Heart left ventricle (tissue), 16 donors: ENCODE data around the gene ASPDH. TPM values are rescaled to one million over a fixed set of nuclear protein-coding genes. Genes with fewer than 3 reads are reported as not detected.

Experiments
- ATAC-seq, 4 donors: fragments of 200-7000 bp; cut with Tn5 transposase; one replicate each; pipeline ENCODE4 v1.9.1; 2020 to 2022; ENCODE audit warnings: moderate library complexity in 4 of 4, mild to moderate bottlenecking in 3 of 4, moderate number of reproducible peaks in 1 of 4
- DNase-seq, 5 donors: peaks; one replicate each; pipeline ENCODE4 v3.0.0-alpha.2; 2020
- H3K27ac ChIP-seq, 12 donors: fragments of 200-600 bp; sonication (generic) in 4 of 12; one replicate each; pipeline versions ENCODE4 v1.5.0 to v1.8.0; 2016 to 2022; ENCODE audit warnings: mild to moderate bottlenecking in 2 of 12
- H3K27me3 ChIP-seq, 9 donors: fragments of 200-600 bp; sonication (generic) in 2 of 9; one replicate each; pipeline versions ENCODE4 v1.5.1 to v1.8.0; 2016 to 2022; ENCODE audit warnings: mild to moderate bottlenecking in 3 of 9
- H3K36me3 ChIP-seq, 9 donors: fragments of 200-600 bp; sonication (generic) in 2 of 9; one replicate each; pipeline versions ENCODE4 v1.5.0 to v1.8.0; 2018 to 2022; ENCODE audit warnings: mild to moderate bottlenecking in 2 of 9
- H3K4me1 ChIP-seq, 12 donors: fragments of 200-600 bp; sonication (generic) in 4 of 12; one replicate each; pipeline versions ENCODE4 v1.5.0 to v1.8.0; 2016 to 2022; ENCODE audit warnings: mild to moderate bottlenecking in 3 of 12
- H3K4me3 ChIP-seq, 12 donors: fragments of 200-600 bp; sonication (generic) in 4 of 12; one replicate each; pipeline versions ENCODE4 v1.5.0 to v1.8.0; 2017 to 2022; ENCODE audit warnings: mild to moderate bottlenecking in 9 of 12, moderate library complexity in 4 of 12
- H3K9me3 ChIP-seq, 12 donors: fragments of 200-600 bp; sonication (generic) in 4 of 12; one replicate each; pipeline versions ENCODE4 v1.5.0 to v1.8.0; 2016 to 2022; ENCODE audit warnings: mild to moderate bottlenecking in 1 of 12
- POLR2A ChIP-seq, 2 donors: fragments of 450-650 bp; IDR thresholded peaks; one replicate each; pipeline ENCODE4 v1.6.1; 2017; ENCODE audit warnings: antibody characterized with exemption in 2 of 2, mild to moderate bottlenecking in 2 of 2, moderate library complexity in 2 of 2
- WGBS, 4 donors: extraction: QIAGEN DNeasy Blood & Tissue Kit in 2 of 4; methylation state at CpG; one replicate each; pipeline versions ENCODE4 v1.1.5 to v1.1.7; 2013 to 2018; 5-methylcytosine and 5-hydroxymethylcytosine counted together
- intact Hi-C, 10 donors: fragments of 100-400 bp; cut with DNase I; formaldehyde crosslinking; loops; one replicate each; pipeline versions ENCODE4 v1.11.1 to v1.14.2; 2022
- polyA plus RNA-seq, 2 donors: library from polyadenylated mRNA; stranded (reverse); fragments of 200-250 nt; gene quantifications; one replicate each; pipeline ENCODE4 v1.2.3, GENCODE V29; 2013
- total RNA-seq, 9 donors: library from RNA; depleted of rRNA in 2 of 9; stranded (reverse); fragments of >200 nt in 2 of 9; fragmentation: NEBNext Ultra II Directional in 3 of 9; extraction: Animal tissue kit (Norgen Biotek cat#: 25700) in 3 of 9; gene quantifications; one replicate each; pipeline versions ENCODE4 v1.1.0 to v1.2.4, GENCODE V29; 2016 to 2023
- TF ChIP-seq, protein P1 (sequence below), 12 donors: fragments of 200-600 bp; sonication (generic) in 4 of 12; IDR thresholded peaks; one replicate each; pipeline versions ENCODE4 v1.5.0 to v1.8.0; 2018 to 2022; ENCODE audit warnings: antibody characterized with exemption in 12 of 12, mild to moderate bottlenecking in 5 of 12
- donor health status: ischemic (EF 13 %, LVEDD 7.1; RV severe dilation, severe dysfunction).
- donor health status: healthy with polysubstance abuse.
- donor health status: DM: no; HTN: yes; CAD: no.
- donor health status: DM: no; HTN: no; CAD: no.
- donor health status: ischemic (EF 25% LVEDD 6.9; RV normal size, moderate dysfunction).
- donor health status: ischemic (EF 25% LVEDD 5.7; RV mildly dilated, moderate dysfunction).
- donor health status: healthy.
- donor health status: DM: yes; HTN: yes; CAD: no.
- donor health status: ischemic (EF 35%, LVEDD 5.7; RV mildly dilated, moderate dysfunction).
- donor health status: nonischemic (EF 11% LVEDD 7.7; RV severe dilation, severe dysfunction).
- donor health status: DM: yes; HTN: yes; CAD: no.
- donor health status: PGD.
- donor health status: ischemic (EF 29% LVEDD 5.4; RV normal size, mild dysfunction).
- donor health status: nonischemic (EF 23%, LVEDD 6.1; RV moderate dilation, normal function).

ASPDH gene
- total and polyA plus RNA-seq, 11 donors: not detected

GRCh38 chr19:50493171-50493570 lies 20.5 kb downstream of the ASPDH start:
- ATAC-seq (no peak), DNase-seq (peak in 3 of 5 donors; percentile 9 to 29 (median 25))
- intact Hi-C loops: no loop called here

DNA sequence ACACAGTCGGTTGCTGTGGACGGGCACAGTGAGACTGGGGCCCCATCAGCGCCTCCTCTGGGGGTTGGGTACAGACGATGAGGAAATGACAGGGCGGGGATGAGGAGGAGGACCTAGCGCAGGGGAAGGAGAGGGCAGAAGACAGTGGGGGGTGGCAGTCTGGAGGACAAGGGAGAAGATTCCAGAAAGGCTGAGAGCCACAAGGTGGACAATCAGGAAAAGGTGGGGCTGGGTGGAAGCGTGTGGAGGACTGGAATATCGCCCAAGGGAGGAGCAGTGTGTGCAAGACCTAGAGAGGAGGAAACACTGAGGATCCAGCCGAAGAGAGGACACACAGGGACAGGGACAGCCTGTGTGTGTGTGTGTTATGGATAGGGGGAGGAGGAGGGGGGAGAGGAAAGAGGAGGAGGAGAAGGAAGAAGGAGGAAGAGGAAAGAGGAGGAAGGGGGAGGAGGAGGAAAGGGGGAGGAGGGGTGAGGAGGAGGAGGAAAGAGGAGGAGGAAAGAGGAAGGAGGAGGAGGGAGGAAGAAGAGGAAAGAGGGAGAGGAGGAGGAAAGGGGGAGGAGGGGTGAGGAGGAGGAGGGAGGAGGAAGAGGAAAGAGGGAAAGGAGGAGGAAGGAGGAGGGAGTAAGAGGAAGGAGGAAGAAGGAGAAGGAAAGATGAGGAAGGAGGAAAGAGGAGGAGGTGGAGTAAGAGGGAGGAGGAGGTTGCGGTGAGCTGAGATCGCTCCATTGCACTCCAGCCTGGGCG lies 21.2 kb downstream of the ASPDH start:
- Histone ChIP-seq H3K9me3 (no peaks in the 10 kb centered on the region), H3K27ac (no peak overlapping the region), H3K4me1 (peaks cover 0 to 21% (median 0%) of the 10 kb centered on the region in 12 donors), H3K27me3 (peaks cover 0 to 3% (median 0%) of the 10 kb centered on the region in 9 donors), H3K36me3 (no peaks in the 10 kb centered on the region), H3K4me3 (no peak overlapping the region)
- intact Hi-C loops: no loop called here
- TF ChIP-seq POLR2A (IDR thresholded peaks at IDR 0.05): no peak
- TF ChIP-seq, protein P1, sequence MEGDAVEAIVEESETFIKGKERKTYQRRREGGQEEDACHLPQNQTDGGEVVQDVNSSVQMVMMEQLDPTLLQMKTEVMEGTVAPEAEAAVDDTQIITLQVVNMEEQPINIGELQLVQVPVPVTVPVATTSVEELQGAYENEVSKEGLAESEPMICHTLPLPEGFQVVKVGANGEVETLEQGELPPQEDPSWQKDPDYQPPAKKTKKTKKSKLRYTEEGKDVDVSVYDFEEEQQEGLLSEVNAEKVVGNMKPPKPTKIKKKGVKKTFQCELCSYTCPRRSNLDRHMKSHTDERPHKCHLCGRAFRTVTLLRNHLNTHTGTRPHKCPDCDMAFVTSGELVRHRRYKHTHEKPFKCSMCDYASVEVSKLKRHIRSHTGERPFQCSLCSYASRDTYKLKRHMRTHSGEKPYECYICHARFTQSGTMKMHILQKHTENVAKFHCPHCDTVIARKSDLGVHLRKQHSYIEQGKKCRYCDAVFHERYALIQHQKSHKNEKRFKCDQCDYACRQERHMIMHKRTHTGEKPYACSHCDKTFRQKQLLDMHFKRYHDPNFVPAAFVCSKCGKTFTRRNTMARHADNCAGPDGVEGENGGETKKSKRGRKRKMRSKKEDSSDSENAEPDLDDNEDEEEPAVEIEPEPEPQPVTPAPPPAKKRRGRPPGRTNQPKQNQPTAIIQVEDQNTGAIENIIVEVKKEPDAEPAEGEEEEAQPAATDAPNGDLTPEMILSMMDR (IDR thresholded peaks at IDR 0.05): no peak
- WGBS, 4 donors: 13 to 30% (median 21%) methylated on average over 9 to 12 of the region's 12 CpGs
- ATAC-seq (no peak), DNase-seq (peak in 3 of 5 donors; percentile 29 to 61 (median 42))

More at GRCh38 chr19:50493171-50493570, 20.5 kb downstream of the ASPDH start:
- Histone ChIP-seq H3K4me1 (peaks cover 0 to 21% (median 0%) of the 10 kb centered on the region in 12 donors), H3K9me3 (no peaks in the 10 kb centered on the region), H3K4me3 (no peak overlapping the region), H3K27me3 (no peaks in the 10 kb centered on the region), H3K36me3 (no peaks in the 10 kb centered on the region), H3K27ac (no peak overlapping the region)
- TF ChIP-seq, protein P1 (IDR thresholded peaks at IDR 0.05): no peak
- no peak for TF ChIP-seq POLR2A (IDR thresholded peaks at IDR 0.05)
- WGBS, 4 donors: 45 to 53% (median 51%) methylated on average over 8 of the region's 8 CpGs

DNA sequence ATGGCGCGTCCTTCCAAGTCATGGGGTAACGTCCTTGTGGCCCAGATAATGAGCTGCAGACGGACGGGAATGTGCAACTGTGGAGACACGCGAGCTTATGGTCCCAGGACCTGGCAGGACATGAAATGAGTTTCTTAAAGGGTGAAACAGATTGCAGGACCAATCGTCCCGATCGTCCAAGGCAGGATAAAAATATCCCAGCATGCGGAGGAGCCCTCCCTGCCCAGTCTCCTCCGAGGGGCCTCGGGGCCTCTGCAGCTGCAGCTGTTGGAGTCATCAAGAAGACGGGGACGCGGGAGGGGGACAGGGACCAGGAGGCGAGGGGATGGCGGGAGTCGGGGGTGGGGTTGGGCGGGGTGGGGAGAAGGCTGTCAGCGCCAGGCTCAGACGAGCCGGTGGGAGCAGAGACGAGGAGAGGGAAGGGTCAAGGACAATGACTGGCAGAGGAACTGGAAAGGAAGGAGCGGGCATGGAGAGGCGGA lies 22.7 kb downstream of the ASPDH start:
- 19 to 29% (median 25%) methylated on average over 22 to 26 of the region's 26 CpGs for WGBS, 4 donors
- no peak overlapping the region for H3K4me3 ChIP-seq
- ATAC-seq: no peak
- intact Hi-C loops: no loop called here
- H3K9me3 ChIP-seq: no peaks in the 10 kb centered on the region
- TF ChIP-seq POLR2A (IDR thresholded peaks at IDR 0.05): no peak
- TF ChIP-seq, protein P1 (IDR thresholded peaks at IDR 0.05): no peak
- no peak overlapping the region for H3K27ac ChIP-seq
- H3K4me1 ChIP-seq: peaks cover 0 to 21% (median 0%) of the 10 kb centered on the region in 12 donors
- DNase-seq: peak in 3 of 5 donors; percentile 24 to 46 (median 28)
- peaks cover 0 to 4% (median 0%) of the 10 kb centered on the region in 9 donors for H3K27me3 ChIP-seq
- peaks cover 0 to 9% (median 0%) of the 10 kb centered on the region in 9 donors for H3K36me3 ChIP-seq

DNA sequence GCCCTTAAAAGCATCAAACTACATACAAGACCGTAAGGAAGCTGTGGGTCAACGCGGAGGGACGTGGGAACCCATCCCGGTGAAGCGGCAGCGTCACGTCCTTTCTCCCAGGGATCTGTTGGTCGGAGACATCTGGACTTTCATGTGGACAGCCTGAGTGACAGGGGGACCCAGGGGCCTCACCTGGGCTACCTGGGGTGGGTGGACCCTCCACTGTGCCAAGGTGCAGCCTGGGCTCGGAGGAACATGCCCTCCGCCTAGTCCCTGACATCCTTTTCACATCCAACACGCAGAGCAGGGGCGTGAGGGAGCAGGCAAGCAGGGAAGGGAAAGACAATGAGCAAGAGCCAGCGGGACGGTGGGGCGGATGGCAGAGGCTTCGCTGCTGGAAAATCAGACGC lies 23.3 kb downstream of the ASPDH start:
- Histone ChIP-seq H3K27me3 (peaks cover 0 to 4% (median 0%) of the 10 kb centered on the region in 9 donors), H3K4me3 (no peak overlapping the region), H3K4me1 (peaks cover 0 to 21% (median 0%) of the 10 kb centered on the region in 12 donors), H3K27ac (no peak overlapping the region), H3K9me3 (no peaks in the 10 kb centered on the region), H3K36me3 (peaks cover 0 to 9% (median 0%) of the 10 kb centered on the region in 9 donors)
- intact Hi-C loops: no loop called here
- TF ChIP-seq POLR2A (IDR thresholded peaks at IDR 0.05): no peak
- TF ChIP-seq, protein P1 (IDR thresholded peaks at IDR 0.05): no peak
- WGBS, 4 donors: 93 to 95% (median 95%) methylated on average over 18 of the region's 18 CpGs
- ATAC-seq (no peak), DNase-seq (peak in 3 of 5 donors; percentile 16 to 33 (median 22))
